ENCODE results near the gene NLRP9.
"Not testable (repeated sequence)": the region's sequence is repeated elsewhere in the genome, so short reads cannot be mapped to it uniquely, and the experiment has no call there.

- TF ChIP-seq RAD21 (IDR thresholded peaks at IDR 0.05; ENCODE audit: low read length); CTCF (conservative IDR thresholded peaks at IDR 0.05; ENCODE audit: low read depth, low read length); MAFK (IDR thresholded peaks at IDR 0.05; ENCODE audit: low read depth, low read length); POLR2A (IDR thresholded peaks at IDR 0.05; ENCODE audit: low read depth, low read length); USF2 (IDR thresholded peaks at IDR 0.05; ENCODE audit: low read depth, low read length); CHD1 (IDR thresholded peaks at IDR 0.05; ENCODE audit: low read depth, low read length); MAZ (IDR thresholded peaks at IDR 0.05; ENCODE audit: borderline replicate concordance, low read depth, low read length); RCOR1 (IDR thresholded peaks at IDR 0.05; ENCODE audit: insufficient replicate concordance, low read length); CEBPB (IDR thresholded peaks at IDR 0.05; ENCODE audit: low read depth, low read length); NFE2L2 (IDR thresholded peaks at IDR 0.05; ENCODE audit: low read depth, low read length); FOS (IDR thresholded peaks at IDR 0.05; ENCODE audit: low read depth, low read length); BHLHE40 (IDR thresholded peaks at IDR 0.05; ENCODE audit: low read depth, low read length); RFX5 (IDR thresholded peaks at IDR 0.05; ENCODE audit: low read depth, low read length); SMC3 (IDR thresholded peaks at IDR 0.05; ENCODE audit: low read depth, low read length): not testable (repeated sequence)
Measured at GRCh38 chr19:55717879-55718711, 20.1 kb downstream of the NLRP9 start.

Data from IMR-90 (cell line).